Breast epithelium (tissue), 4 donors: ENCODE data around the gene FRA10AC1. TPM values are rescaled to one million over a fixed set of nuclear protein-coding genes. Genes with fewer than 3 reads are reported as not detected.
"Not testable (repeated sequence)": the region's sequence is repeated elsewhere in the genome, so short reads cannot be mapped to it uniquely, and the experiment has no call there.

Experiments used
- DNase-seq, 2 donors: peaks; one replicate each; pipeline ENCODE4 v3.0.0-alpha.2; 2019; ENCODE audit warnings: low spot score in 2 of 2
- H3K27ac ChIP-seq, 2 donors: fragments of 200-600 bp; sonication (generic) in 1 of 2; one replicate each; pipeline ENCODE4 v1.5.1; 2016 to 2019; ENCODE audit warnings: mild to moderate bottlenecking in 1 of 2
- H3K27me3 ChIP-seq, 2 donors: fragments of 200-600 bp; sonication (generic) in 1 of 2; one replicate each; pipeline versions ENCODE4 v1.5.1 to v1.6.0; 2017 to 2019; ENCODE audit warnings: control low read depth in 1 of 2, mild to moderate bottlenecking in 1 of 2
- H3K36me3 ChIP-seq: fragments of 200-600 bp; one replicate; pipeline ENCODE4 v1.5.1; 2019
- H3K4me1 ChIP-seq, 2 donors: fragments of 200-600 bp; sonication (generic); one replicate each; pipeline ENCODE4 v1.5.1; 2016 to 2019; ENCODE audit warnings: control low read depth in 1 of 2
- H3K4me3 ChIP-seq, 3 donors: fragments of 200-600 bp; sonication (generic); 1 replicate in 2 of 3; 2 replicates in 1 of 3; pipeline ENCODE4 v1.5.1; 2016 to 2019; ENCODE audit warnings: mild to moderate bottlenecking in 3 of 3, moderate library complexity in 2 of 3
- H3K9me3 ChIP-seq, 2 donors: fragments of 200-600 bp; sonication (generic) in 1 of 2; one replicate each; pipeline ENCODE4 v1.5.1; 2016 to 2019; ENCODE audit warnings: control low read depth in 1 of 2
- CTCF ChIP-seq, 3 donors: fragments of 450-650 bp; IDR thresholded peaks; one replicate each; pipeline ENCODE4 v1.5.1; 2016 to 2017; ENCODE audit warnings: antibody characterized with exemption in 3 of 3, mild to moderate bottlenecking in 3 of 3, moderate library complexity in 3 of 3
- POLR2A ChIP-seq: fragments of 450-650 bp; IDR thresholded peaks from one replicate; pipeline ENCODE4 v1.6.1; 2016; ENCODE audit warnings: antibody characterized with exemption, mild to moderate bottlenecking, moderate library complexity
- POLR2AphosphoS5 ChIP-seq, 3 donors: sonication (generic); formaldehyde crosslinking; IDR thresholded peaks; one replicate each; pipeline ENCODE4 v1.6.1; 2017; ENCODE audit warnings: antibody characterized with exemption in 3 of 3
- intact Hi-C: fragments of 100-400 bp; cut with DNase I; formaldehyde crosslinking; loops from one replicate; pipeline ENCODE4 v1.15.1; 2023; ENCODE audit warnings: low total_unique reads
- total RNA-seq, 3 donors: library from RNA; depleted of rRNA; stranded (reverse); fragments of >200 nt; gene quantifications; one replicate each; pipeline ENCODE4 v1.1.0, GENCODE V29; 2016

The FRA10AC1 gene
- total RNA-seq, 3 donors from 2014 or later = 18.2 to 32.8 (median 24.3) TPM

- DNase-seq = no peak
- Histone ChIP-seq H3K9me3 (no peaks in the 10 kb centered on the region), H3K4me3 (no peak overlapping the region), H3K27me3 (no peaks in the 10 kb centered on the region), H3K27ac (no peak overlapping the region), H3K36me3 (peaks cover 3% of the 10 kb centered on the region), H3K4me1 (no peaks in the 10 kb centered on the region)
- intact Hi-C loops = no loop called here
- TF ChIP-seq POLR2AphosphoS5 (IDR thresholded peaks at IDR 0.05) = no peak
- no peak for TF ChIP-seq POLR2A
- no peak for TF ChIP-seq CTCF (IDR thresholded peaks at IDR 0.05)
Measured at GRCh38 chr10:93704451-93704850, 2.1 kb upstream of the FRA10AC1 start.

- Histone ChIP-seq H3K9me3 (no peaks in the 10 kb centered on the region), H3K27ac (no peak overlapping the region), H3K4me1 (no peaks in the 10 kb centered on the region), H3K4me3 (peak overlapping the region in 1 of 3 donors; percentile 60), H3K36me3 (peaks cover 3% of the 10 kb centered on the region), H3K27me3 (no peaks in the 10 kb centered on the region)
- DNase-seq = no peak
- TF ChIP-seq POLR2AphosphoS5 (IDR thresholded peaks at IDR 0.05) (no peak), POLR2A (no peak), CTCF (IDR thresholded peaks at IDR 0.05) (no peak)
- intact Hi-C loops = no loop called here
Measured at GRCh38 chr10:93703841-93704240, 1.4 kb upstream of the FRA10AC1 start.

- no peaks in the 10 kb centered on the region for H3K9me3 ChIP-seq
- TF ChIP-seq POLR2A (no peak), POLR2AphosphoS5 (IDR thresholded peaks at IDR 0.05) (no peak), CTCF (IDR thresholded peaks at IDR 0.05) (no peak)
- H3K27ac ChIP-seq = peak overlapping the region; percentile 89 to 95
- intact Hi-C loops = no loop called here
- H3K27me3 ChIP-seq = no peaks in the 10 kb centered on the region
- H3K36me3 ChIP-seq = peaks cover 5% of the 10 kb centered on the region
- peak overlapping the region; percentile 60 to 83 (median 61) for H3K4me3 ChIP-seq
- H3K4me1 ChIP-seq = no peaks in the 10 kb centered on the region
- DNase-seq = no peak
Measured at GRCh38 chr10:93703066-93703465, 674 bp upstream of the FRA10AC1 start.

GRCh38 chr10:93701866-93702209, 554 bp downstream of the FRA10AC1 start:
- peak in 1 of 2 donors; percentile 21 for DNase-seq
- Histone ChIP-seq H3K27ac (peak overlapping the region; percentile 89 to 95), H3K4me1 (no peaks in the 10 kb centered on the region), H3K9me3 (no peaks in the 10 kb centered on the region), H3K27me3 (no peaks in the 10 kb centered on the region), H3K36me3 (peaks cover 10% of the 10 kb centered on the region), H3K4me3 (peak overlapping the region; percentile 60 to 83 (median 61))
- intact Hi-C loops = no loop called here
- TF ChIP-seq CTCF (IDR thresholded peaks at IDR 0.05) (no peak), POLR2AphosphoS5 (IDR thresholded peaks at IDR 0.05) (no peak), POLR2A (no peak)

GRCh38 chr10:93697207-93697606, 5.2 kb downstream of the FRA10AC1 start:
- Histone ChIP-seq H3K27ac (no peak overlapping the region), H3K4me1 (no peaks in the 10 kb centered on the region), H3K9me3 (no peaks in the 10 kb centered on the region), H3K36me3 (peaks cover 10% of the 10 kb centered on the region), H3K27me3 (no peaks in the 10 kb centered on the region), H3K4me3 (no peak overlapping the region)
- no peak for TF ChIP-seq CTCF (IDR thresholded peaks at IDR 0.05)
- no peak for TF ChIP-seq POLR2AphosphoS5 (IDR thresholded peaks at IDR 0.05)
- DNase-seq = no peak
- intact Hi-C loops = loop anchor here (5.0 kb wide), 1 partner anchor 520 kb away; no protein-coding TSS in a partner anchor

- not testable (repeated sequence) for H3K4me3 ChIP-seq, H3K9me3 ChIP-seq, H3K27me3 ChIP-seq, H3K27ac ChIP-seq, H3K4me1 ChIP-seq, DNase-seq
- intact Hi-C loops = loop anchor here (5.0 kb wide), 1 partner anchor 519 kb away; no protein-coding TSS in a partner anchor
- peaks cover 10% of the 10 kb centered on the region for H3K36me3 ChIP-seq
Measured at GRCh38 chr10:93696582-93696981, 5.8 kb downstream of the FRA10AC1 start.
